Measurements from ENCODE around the gene CHD2.
"Not testable (repeated sequence)": the region's sequence is repeated elsewhere in the genome, so short reads cannot be mapped to it uniquely, and the experiment has no call there.

Gene CHD2

DNA sequence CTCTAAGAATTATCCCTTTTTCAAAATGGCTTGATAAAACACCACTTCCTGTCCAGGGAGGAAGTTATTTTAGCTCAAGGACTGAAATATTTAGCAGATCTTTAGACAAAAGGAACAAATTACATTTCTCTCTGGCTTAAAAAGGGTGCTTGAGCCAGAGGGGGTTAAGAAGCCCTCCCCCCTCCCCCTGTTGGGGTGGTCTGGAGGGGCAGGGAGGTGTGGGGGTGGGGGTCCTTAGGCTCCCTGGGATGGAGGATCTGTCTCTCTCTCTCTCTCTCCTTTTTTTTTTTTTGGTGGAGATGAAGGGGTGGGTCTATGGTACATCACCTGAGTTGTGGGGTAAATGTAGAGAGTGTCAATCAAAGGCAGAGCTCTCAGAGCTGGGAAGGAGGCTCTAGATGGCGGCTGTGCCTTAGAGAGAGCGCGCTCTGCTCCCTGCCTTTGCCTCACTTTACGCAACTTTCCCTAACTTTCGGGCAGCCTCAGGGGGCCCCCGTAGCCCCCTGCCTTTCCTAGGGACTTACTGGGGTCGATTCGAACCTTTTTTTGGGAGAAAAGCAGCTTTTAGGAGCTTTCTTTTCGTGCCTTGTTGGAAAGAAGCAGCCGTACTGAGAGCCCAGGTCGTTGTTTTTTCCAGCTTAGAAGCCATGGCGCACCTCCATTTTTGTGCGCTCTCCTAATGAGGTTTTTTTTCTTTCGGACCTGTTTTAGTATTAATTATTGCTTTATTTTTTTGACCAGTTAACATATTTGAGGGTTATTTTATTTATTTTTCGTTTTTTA lies at the start of gene CHD2:
TSS of gene CHD2 (plus strand) at position 377 of the 783 bp plus-strand sequence. CDS start 914 bp downstream, outside the sequence.
- DNase-seq = peak; percentile 80

DNA sequence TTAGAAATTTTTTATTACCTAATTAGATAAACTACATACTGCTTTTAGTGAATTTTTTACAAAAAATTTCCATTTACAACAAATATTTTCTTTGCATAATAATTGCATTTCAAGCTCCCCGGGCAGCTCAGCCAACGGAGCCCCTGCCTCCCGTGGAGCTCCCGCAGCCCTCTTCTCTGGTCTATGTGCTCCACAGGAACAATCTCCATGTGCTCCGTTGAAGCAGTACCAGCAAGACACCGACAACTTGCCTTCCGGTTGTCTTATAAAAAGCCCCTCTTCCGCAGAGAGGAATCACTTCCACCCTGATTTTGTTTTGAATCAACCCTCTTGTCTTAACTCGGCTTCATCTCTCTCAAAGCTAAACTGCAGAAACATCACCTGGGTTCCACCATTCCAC lies 46.9 kb upstream of the CHD2 start:
- DNase-seq = no peak

DNA sequence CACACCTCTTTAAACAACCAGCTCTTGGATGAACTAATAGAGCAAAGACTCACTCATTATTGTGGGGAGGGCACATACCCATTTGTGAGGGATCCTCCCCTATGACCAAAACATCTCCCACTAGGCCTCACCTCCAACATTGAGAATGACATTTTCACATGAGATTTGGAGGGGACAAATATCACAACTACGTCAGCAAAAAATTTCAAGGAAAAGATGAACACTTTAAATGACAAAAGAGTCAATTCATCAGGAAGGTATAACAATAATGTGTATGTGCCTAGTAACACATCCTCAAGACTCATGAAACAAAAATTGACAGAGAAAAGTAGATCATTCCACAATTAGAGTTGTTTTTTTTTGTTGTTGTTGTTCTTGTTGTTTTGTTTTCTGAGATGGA lies 38.4 kb upstream of the CHD2 start:
- no peak for DNase-seq

DNA sequence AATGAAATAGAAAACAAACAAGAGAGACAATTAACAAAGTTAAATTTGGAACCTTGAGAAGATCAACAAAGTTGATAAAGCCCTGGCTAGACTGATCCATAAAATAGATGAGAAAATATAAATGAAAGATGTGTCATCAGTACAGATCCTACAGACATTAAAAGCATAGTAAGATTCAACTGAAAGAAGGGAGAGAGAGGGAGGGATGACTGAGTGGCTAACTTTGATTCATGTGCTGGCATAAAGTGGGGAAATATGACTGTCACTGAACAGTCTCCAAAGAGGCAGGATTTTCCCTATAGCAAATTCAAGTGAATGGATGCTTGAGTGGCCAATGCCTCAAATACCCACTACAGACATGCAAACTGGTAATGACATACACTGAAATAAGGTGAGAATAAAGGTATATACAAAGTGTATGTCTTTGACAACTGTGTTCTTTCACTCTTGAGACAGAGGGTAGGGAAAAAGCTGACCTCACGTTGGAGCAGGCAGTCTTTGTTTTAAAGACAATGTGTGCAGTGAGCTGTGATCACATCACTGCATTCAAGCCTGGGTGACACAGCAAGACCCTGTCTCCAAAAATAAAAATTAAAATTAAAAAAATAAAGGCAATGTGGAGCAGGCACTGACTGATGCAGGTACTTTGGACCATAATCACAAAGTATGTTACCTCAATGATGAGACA lies 35.9 kb upstream of the CHD2 start:
- DNase-seq = no peak

DNA sequence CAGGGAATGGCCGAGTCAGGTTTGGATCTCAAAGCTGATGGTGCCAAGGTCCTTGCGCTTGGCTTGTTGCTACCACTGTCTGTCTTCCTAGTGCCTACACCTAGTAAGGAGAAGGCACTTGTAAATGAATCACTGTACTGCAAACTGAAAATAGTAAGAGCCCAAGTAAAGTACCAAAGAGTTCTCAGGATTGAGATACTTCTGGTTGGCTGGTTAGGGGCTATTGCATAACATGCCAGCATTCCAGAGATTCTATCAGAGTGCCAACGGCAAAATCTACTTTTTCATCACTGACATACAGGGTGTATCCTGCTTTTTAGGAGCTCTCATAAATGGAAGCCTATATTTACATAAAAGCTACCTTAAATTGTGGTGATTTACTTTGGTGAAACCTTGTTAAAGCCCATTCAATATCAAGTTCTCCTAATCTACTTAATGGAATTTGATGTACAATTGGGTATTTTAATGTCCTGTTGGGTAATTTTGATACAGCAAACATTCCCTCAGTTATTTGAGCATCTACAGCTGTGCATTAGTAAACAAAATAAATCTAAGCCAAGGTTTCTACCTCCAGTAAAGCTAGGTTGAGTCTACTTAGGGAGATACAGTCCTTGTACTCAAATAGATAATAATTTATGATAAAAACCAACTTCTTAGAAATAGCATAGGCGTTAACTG lies 30.7 kb upstream of the CHD2 start:
- no peak for DNase-seq

DNA sequence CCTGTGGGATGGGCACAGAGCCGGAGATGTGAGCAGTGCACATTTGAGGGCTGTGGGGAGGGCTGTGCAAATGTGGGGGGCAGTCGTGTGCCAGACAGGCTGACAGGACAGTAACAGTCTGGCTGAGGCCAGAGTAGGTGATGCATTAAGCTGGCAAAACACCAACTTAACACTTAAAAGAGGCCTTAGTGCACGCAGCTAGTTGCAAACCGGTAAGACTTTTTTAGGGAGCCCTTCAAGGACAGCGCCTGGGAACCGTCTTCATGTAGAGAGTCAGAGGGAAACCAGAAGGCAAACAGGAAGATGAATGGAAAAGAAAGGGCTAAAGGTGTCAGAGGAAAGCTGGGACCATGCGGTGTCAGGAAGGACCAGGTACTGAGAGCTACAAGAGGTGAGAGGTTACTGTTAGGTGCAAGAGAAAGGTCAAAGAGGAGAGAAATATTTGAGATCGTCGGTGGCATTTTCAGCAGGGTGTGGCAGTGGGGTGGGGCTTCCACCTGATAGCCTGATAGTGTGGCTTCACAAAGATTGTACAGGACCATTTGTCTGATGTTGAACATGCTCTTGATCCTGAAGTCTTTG lies 30.0 kb upstream of the CHD2 start:
- no peak for DNase-seq

DNA sequence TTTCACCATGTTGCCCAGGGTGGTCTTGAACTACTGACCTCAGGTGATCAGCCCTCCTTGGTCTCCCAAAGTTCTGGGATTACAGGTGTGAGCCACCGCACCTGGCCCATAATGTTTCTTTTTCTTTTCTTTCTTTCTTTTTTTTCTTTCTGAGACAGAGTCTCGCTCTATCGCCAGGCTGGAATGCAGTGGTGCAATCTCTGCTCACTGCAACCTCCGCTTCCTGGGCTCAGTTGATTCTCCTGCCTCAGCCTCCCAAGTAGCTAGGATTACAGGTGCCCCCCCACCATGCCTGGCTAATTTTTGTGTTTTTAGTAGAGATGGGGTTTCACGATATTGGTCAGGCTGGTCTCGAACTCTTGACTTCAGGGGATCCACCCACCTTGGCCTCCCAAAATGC lies 27.2 kb upstream of the CHD2 start:
- DNase-seq = not testable (repeated sequence)

DNA sequence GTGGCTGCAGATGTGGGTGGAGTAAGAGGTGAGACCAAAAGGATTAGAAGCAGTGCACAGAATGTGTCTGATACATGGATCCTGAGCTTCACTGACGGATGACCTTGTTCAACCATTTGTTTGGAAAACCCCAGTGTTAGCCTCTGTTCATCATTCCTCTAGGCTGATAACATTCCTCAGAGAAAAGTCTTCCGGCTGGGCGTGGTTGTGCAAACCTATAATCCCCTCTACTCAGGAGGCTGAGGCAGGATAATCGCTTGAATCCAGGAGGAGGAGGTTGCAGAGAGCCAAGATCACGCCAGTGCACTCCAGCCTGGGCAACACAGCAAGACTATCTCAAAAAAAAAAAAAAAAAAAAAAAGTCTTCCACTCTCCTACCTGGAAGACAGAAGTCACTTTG lies 23.1 kb upstream of the CHD2 start:
- DNase-seq = no peak

DNA sequence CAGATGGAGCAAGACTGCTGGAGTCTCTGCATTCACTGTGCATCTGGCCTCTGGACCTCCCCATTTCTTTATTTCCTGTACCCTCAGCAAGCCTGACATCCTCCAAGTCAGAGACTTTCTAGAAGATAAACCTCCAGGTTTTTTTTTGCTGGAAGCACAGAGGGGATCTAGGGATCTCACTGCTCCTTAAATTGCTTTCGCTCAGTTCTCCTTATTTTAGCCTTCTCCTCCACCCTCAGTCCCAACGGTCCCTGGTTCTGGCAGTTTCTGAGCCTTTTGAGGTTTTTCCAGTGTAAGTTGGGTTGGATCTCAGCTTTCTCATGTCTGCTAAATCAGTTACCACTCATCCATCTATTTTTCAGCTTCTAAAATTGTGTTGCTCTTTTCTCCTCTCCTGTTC lies 22.7 kb upstream of the CHD2 start:
- DNase-seq = no peak

DNA sequence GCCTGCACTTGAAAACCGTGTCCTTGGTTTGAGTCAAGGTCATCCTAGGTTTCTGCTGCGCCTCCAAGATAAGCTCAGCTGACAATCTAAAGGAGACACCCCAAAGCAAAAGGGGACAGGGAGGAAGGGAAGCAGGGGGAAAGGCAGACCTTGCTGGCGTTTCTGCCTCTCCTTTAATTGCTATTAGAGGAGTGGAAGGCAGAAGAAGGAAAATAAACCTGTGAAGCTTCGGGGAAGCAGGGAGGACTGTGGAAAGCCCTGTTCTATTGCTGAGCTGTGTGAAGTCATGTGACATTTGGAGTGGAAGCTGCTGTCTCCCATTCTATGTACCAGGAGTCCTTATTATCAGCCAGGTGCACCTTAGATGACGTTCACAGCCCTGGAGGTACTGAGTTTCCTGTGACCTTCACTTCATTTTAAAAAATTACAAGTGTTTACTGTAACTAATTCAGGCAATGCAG lies 21.5 kb upstream of the CHD2 start:
- no peak for DNase-seq

DNA sequence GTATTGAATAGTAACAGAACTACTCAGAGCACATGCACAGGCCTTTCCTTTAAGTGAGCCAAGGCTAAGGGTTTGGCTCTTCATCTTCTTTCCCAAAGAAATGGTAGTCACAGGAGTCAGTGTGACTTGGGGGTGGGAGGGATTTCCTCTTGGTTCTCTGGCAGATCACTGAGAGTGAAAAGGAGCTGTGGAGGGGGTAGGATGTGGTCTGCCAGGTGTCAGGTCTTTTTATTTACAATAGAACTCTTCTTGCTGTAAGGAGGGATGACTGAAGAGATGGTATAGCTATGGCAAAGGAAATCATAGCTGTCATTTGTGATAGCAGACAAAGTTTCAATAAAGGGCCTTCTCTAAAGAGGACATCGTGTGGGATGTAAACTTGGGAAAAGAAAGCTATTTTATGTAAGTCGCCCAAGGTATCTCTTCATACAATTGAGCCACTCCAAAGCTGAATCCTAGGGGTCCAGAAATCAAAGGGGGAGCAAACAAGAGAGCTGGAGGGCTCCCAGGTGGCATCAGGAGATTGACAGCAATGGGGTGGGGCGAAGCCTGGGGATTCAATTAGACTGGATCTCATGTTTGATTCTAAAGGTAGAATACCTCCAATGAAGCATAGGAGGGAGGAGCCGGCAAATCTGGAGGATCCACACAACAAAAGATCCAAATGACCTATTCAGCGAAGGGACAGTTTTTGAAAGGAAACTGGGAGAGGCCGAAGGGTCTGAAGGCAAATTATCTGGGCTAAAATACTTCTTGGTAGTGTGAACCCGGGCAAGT lies 20.0 kb upstream of the CHD2 start:
- no peak for DNase-seq

DNA sequence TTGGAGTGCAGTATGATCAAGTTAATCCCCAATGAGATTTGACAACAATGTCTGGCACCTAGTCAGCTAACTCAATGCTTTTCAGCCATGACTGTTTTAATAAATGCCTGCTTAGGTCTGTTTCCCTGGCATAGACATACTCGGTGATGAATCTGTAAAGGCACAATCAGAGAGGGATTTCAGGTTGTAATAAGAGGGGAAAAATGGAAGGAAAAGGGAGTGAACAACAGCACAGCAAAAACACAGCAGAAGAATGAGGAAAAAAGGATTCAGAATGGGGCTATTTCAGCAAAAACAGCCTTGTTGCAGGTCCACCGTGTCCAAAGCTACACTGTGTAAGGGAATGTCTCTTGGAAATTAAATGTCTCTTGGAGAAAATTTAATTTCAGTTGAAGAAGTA lies 19.3 kb upstream of the CHD2 start:
- no peak for DNase-seq

DNA sequence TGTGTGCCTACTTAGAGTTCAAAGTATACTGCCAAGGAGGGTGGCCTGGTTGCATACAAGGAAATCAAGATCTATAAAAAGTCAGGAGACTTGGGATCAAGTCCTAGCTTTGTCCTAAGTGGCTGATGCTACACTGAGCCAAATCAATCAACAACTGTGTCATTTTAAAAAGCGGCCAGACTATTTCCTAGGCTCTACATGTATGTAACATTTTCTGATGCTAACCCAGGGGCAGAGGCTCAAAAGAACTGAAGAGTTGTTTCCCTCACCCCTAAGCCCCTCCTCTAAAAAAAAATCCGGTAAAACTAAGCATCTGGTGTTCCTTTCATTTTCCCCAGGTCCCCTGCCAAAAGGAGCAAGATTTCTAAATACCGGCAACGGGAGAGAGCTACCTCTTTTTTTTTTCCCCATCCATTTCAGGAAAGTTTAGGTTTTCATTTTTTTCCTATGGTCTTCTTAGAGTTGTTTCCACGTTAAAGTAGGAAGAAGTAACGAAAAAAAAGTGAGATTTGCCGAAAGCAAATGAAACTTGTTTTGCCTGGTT lies 18.8 kb upstream of the CHD2 start:
- no peak for DNase-seq

DNA sequence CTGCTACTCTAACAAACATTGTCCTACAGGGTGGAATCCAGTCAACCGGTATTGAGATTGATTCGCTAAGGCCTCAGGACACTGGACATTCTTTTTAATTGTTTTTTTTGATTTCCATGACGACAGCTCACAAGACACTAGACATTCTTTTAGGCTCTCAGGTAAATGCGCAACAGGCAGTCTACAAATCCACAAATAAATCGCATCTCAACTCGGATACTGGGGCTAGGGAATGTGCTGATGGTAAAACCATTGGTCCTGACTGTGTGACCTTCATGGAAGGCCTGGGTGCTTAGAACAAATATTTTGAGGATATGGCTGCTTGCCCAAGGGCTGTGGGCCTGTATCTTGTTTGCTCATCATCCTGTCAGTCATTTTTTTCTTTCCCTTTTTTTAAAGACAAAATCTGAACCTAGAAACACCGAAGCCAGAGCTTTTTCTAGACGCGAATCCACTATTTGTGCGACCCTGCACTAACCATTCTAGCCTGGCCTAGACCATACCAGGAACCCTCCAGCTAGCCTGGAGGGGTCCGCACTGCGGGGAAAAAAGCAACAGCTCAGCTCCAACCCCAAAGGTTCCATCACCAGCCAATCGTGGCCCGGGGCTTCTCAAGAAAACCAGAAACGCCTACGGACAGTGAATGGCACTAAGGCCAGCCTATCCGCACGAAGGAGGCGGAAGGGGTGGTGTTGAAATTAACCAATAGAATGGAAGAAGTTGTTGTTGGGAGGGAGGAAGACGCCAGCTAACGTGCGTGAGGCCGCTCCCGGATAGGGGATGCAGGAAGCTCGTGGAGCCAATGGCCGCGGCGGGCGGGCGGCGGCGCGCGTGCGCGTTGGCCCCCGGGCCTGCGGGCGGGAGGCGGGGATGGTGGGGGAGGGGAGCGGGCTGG lies 18.1 kb upstream of the CHD2 start:
- peak; percentile 98 for DNase-seq

DNA sequence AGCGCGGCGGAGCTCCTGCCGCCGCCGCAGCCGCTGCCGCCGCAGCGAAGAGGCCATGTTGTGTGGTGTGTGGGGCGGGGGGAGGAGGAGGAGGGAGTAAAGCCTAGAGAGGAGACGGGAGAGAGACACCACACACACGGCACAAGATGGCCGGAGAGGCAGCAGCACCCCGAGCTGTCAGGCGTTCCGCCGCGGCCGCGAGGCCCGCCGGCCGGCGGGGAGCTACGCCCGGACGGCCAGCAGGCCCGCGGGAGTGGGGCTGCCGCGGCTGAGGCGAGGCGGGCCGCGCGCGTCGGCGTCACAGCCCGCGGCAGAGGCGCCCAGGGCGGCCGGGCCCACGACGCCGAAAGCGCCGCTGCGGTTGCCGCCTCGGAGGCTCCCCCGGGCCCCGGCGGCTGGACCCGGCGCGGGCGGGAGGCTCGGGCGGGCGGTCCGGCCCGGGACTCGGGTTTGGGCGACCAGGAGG lies 17.4 kb upstream of the CHD2 start:
- peak; percentile 93 for DNase-seq

DNA sequence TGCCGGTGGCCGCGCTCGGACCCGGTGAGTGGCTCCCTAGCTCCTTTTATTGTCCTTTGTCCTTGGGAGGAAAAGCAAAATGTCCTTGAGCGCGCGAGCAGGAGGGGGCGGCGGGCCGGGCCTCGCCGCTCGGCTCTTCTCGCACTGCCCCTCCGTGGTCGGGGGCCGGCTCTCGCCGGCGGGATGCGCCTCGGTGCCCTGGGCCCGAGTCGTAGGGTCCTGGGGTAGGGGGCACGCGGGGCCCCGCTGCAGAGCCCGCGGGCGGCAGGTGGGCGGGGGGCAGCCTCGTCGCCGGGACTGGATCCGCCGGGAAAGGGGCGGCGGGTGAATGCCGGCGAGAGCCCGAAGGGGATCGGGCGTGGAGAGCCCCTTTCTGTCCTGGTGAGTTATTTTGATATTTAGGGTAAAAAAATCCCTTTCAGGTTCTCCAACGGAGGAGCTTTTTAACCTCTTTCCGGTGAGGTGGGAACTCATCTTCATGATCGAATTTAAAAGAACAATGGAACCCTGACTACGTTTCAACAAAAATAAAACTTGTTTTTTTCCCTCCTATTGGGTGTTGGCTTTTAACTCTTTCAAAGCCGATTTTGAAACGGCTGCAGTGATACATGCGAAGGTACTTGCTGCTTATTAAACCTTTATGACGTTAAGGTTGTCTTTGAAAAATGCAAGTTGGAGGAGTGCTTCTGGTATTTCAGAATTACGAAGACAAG lies 16.8 kb upstream of the CHD2 start:
- no peak for DNase-seq

DNA sequence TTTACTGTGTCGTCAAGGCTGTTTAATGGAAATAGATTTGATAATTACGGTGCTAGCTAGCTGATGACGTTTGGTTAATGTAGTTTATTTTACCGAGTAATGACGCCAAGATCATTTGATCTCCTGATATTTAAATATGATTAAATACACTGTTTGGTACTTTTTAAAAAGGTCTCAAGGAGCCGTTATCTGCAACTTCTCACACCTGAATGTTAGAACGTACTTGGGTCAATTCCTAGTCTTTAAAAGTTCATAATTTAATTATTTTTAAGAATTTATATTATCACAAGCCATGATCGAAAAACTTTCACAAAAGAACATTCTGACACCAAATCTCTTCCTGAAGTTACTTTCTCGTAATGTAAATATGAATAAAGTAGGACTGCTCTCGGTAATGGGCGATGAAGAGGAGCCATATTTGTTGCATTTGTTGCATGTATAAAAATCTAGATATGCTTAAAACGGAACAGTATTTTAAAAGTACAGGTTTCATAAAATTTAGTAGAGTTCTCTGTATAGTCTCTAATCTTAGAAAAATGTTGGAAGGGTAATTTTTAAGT lies 16.2 kb upstream of the CHD2 start:
- no peak for DNase-seq

DNA sequence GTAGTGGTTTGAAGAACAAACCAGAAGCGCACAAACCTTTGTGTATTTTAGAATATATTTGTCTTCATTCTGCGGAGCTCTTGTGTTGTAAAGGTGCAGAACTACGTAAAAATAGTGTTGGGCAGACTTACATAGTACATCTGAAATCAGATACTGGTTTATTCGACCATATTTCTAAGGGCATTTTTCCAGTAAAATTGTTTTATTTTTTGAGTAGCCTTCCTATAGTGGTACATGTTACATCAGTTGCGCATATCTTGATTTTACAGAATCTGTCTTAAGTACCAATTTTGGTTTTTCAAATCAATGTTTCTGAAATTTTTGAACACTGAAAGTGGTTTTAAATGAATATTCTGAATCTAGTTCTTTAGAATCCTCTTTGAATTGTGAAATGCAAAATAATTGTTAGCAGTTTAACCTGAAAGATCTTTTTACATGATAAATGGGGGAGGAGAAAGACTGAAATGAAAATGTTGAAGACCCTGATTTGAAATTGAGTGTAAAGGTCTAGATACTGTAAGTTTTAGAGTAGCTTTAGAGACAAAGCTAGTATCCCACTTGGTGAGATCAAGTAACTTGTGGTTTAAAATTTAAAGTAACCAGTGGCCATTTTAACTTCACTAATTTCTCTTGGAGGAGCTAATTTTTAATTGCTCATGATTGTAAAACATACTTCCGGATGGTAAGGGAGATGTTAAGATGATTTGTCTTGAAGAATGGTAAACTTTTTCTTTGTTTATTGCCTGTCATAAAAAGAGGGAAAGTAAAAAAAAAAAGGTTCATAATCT lies 15.5 kb upstream of the CHD2 start:
- DNase-seq = no peak

All from NCI-H2081 treated with DMSO at 0.1 percent for 48 hours (cell line).